Measurements from ENCODE around the gene COQ5.
"Not testable (repeated sequence)": the region's sequence is repeated elsewhere in the genome, so short reads cannot be mapped to it uniquely, and the experiment has no call there.

COQ5 gene

DNA sequence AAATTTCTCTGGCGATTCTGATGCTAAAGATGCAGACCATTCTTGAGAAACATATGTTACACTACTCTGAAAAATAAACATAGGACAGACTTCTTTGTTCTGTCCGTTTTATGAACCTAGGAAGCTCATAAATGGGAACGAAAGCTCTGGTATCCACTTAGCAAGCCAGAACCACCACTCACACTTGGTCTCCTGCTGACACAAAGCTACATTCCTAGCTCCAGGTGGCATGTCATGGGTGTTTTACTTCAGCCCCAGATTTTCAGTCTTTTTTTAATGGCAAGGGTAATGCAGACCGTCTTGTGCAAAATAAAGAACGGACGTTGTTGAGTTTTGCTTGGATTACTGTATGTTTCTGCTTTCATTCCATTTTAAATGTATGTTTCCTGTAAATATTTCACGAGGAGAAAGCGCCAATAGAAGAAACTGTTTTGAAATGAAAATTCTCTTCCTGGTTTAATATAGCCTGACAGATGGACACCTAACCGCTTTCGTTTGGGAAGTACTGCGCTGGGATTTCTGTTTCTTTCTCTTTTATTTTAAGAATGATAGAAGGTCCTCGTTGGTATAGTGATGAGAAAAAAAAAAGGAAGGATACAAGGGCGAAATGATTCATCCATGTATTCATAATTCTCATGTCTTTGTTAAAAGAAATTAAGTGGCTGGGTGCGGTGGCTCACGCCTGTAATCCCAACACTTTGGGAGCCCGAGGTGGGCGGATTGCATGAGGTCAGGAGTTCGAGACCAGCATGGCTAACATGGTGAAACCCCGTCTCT lies 871 bp upstream of the COQ5 start:
- TF ChIP-seq, protein P1, sequence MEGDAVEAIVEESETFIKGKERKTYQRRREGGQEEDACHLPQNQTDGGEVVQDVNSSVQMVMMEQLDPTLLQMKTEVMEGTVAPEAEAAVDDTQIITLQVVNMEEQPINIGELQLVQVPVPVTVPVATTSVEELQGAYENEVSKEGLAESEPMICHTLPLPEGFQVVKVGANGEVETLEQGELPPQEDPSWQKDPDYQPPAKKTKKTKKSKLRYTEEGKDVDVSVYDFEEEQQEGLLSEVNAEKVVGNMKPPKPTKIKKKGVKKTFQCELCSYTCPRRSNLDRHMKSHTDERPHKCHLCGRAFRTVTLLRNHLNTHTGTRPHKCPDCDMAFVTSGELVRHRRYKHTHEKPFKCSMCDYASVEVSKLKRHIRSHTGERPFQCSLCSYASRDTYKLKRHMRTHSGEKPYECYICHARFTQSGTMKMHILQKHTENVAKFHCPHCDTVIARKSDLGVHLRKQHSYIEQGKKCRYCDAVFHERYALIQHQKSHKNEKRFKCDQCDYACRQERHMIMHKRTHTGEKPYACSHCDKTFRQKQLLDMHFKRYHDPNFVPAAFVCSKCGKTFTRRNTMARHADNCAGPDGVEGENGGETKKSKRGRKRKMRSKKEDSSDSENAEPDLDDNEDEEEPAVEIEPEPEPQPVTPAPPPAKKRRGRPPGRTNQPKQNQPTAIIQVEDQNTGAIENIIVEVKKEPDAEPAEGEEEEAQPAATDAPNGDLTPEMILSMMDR (IDR thresholded peaks at IDR 0.05; ENCODE audit: low read length, missing control alignments), result peak; percentile 9
- H3K4me3 ChIP-seq (replicated peaks; ENCODE audit: low read depth, low read length), result peak overlapping the region; percentile 80
- DNase-seq (ENCODE audit: low read depth), result peak; percentile 50

DNA sequence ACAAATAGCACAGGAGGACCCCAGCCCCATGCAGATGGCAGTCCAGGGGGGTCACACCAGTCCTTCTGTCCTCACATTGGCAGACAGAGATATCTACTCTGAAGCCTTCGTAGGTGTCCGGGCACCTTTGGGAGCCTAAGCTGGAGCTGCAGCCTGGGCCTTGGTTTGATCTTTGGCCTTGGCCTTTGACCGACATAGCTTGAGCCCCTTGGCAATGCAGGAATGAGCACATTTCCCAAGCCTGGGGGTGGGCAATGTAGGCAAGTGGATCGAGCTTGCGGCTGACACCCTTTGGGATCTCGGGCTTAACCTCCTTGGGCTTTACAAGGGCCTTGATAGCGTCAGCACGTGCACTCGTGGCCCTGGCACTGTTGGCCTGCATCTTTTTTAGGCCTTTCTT lies 6.4 kb downstream of the COQ5 start:
- TF ChIP-seq, protein P1 (IDR thresholded peaks at IDR 0.05; ENCODE audit: low read length, missing control alignments), result no peak
- no peak overlapping the region for H3K4me3 ChIP-seq (replicated peaks; ENCODE audit: low read depth, low read length)
- no peak for DNase-seq (ENCODE audit: low read depth)

DNA sequence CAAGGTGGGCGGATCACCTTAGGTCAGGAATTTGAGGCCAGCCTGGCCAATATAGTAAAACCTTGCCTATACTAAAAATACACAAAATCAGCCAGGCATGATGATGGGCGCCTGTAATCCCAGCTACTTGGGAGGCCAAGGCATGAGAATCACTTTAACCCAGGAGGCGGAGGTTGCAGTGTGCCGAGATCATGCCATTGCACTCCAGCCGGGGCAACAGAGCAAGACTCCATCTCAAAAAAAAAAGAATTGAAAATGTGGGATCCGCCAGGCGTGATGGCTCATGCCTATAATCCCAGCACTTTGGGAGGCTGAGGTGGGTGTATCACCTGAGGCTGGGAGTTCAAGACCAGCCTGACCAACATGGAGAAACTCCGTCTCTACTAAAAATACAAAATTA lies 9.6 kb downstream of the COQ5 start:
- not testable (repeated sequence) for DNase-seq (ENCODE audit: low read depth); H3K4me3 ChIP-seq (replicated peaks; ENCODE audit: low read depth, low read length)

DNA sequence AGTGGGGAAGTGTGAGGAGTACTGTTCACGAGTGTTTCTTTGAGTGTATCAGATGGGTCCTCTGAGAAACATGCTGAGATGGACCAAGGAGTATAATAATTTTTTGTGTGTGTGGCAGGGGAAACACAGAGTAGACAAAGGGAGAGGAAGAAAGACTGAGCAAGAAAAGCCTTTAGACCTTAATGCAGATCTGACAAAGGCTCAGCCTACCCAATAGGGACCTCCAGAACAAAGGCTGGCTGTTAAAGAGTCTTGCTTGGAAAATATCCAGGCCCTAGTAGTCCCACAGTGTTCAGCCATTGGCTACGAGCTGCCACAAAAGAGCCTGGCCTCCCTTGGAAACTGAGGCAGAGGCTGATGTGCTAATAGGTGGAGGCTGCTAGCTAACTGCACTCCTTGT lies 13.5 kb downstream of the COQ5 start:
- TF ChIP-seq, protein P1 (IDR thresholded peaks at IDR 0.05; ENCODE audit: low read length, missing control alignments), result no peak
- DNase-seq (ENCODE audit: low read depth), result no peak
- no peak overlapping the region for H3K4me3 ChIP-seq (replicated peaks; ENCODE audit: low read depth, low read length)

DNA sequence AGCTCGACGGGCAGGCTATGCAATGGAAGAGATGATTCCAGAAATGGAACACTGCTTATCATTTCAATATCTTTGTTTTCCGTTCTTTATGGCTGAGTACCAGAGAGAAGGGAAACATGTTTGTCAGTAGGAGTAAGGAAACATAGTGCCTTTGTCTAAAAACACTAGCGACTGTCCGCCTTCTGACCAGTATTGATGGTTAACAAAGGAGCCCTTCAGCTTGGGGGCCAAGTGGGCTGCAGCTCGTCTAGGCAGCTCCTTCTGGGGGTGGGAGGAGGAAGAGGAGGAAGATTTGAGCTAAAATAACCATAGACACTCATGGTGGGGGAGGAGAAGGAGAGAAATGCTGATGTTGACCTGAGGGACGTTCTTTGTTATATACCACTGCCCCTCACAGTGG lies 15.0 kb downstream of the COQ5 start:
- TF ChIP-seq, protein P1 (IDR thresholded peaks at IDR 0.05; ENCODE audit: low read length, missing control alignments), result no peak
- no peak overlapping the region for H3K4me3 ChIP-seq (replicated peaks; ENCODE audit: low read depth, low read length)
- no peak for DNase-seq (ENCODE audit: low read depth)

DNA sequence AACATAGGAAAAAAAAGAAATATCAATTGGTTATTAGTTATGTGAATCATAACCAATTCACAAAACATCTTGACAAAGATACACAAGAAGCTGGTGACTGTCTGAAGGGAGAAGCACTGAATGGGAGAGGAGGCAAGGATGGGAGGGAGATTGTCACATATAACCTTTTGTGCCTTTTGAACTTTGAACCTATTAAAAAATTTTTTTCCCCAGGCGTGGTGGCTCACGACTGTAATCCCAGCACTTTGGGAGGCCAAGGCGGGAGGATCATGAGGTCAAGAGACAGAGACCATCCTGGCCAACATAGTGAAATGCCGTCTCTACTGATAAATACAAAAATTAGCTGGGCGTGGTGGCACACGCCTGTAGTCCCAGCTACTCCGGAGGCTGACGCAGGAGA lies 20.4 kb downstream of the COQ5 start:
- TF ChIP-seq, protein P1 (IDR thresholded peaks at IDR 0.05; ENCODE audit: low read length, missing control alignments), result no peak

DNA sequence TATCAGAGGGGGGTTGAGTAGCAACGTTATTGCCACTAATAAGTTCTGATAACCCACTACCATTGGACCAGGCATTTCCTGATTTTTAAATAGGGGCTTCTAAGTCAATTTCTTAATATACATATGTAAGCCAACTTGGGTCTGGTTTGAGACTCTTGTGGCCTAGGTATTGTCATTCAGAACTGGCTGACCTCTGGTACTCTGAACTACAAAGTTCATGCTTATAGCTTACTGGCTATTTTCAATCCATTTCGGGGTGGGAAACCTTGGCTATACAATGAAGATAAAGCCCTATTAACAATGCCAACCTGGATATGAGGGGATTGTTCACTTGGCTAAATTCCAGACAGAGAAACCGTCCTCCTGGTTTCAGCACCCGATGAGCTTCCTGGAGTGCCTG lies 24.4 kb downstream of the COQ5 start:
- TF ChIP-seq, protein P1 (IDR thresholded peaks at IDR 0.05; ENCODE audit: low read length, missing control alignments), result no peak
- H3K4me3 ChIP-seq (replicated peaks; ENCODE audit: low read depth, low read length), result no peak overlapping the region
- no peak for DNase-seq (ENCODE audit: low read depth)

More for the DNA sequence above, 20.4 kb downstream of the COQ5 start:
- no peak overlapping the region for H3K4me3 ChIP-seq (replicated peaks; ENCODE audit: low read depth, low read length)
- no peak for DNase-seq (ENCODE audit: low read depth)
